H1 (cell line): ENCODE data around the gene XRRA1.

Source experiments
- CBX5 ChIP-seq: fragments of 300-800, 300-1000 bp; sonication (generic); IDR thresholded peaks from 2 replicates; pipeline ENCODE4 v1.7.1; 2016; ENCODE audit warnings: antibody characterized with exemption, low read length, low read depth
- CBX8 ChIP-seq: fragments of 300-800, 300-1000 bp; sonication (generic); IDR thresholded peaks from 2 replicates; pipeline ENCODE4 v1.7.1; 2016; ENCODE audit warnings: low read depth, low read length, borderline replicate concordance
- EZH2 ChIP-seq: fragments of 200-600 bp; sonication (generic); IDR thresholded peaks from 2 replicates; pipeline ENCODE4 v1.7.1; 2012; ENCODE audit warnings: low read depth, mild to moderate bottlenecking, moderate library complexity, low read length, inconsistent platforms; ENCODE audit not compliant: severe bottlenecking
- POLR2AphosphoS5 ChIP-seq: IDR thresholded peaks from 2 replicates; pipeline ENCODE4 v1.6.1; 2011; ENCODE audit warnings: low read depth, low read length
- SIRT6 ChIP-seq: IDR thresholded peaks from one replicate; pipeline ENCODE4 v1.7.1; 2012; ENCODE audit warnings: low read length, inconsistent platforms
- TAF1 ChIP-seq: IDR thresholded peaks from 2 replicates; pipeline ENCODE4 v1.6.1; 2011; ENCODE audit warnings: mild to moderate bottlenecking, low read depth, low read length
- ZNF274 ChIP-seq: IDR thresholded peaks from 2 replicates; pipeline ENCODE4 v1.7.0; 2012; ENCODE audit warnings: low read length, borderline replicate concordance; ENCODE audit errors: extremely low read depth

DNA sequence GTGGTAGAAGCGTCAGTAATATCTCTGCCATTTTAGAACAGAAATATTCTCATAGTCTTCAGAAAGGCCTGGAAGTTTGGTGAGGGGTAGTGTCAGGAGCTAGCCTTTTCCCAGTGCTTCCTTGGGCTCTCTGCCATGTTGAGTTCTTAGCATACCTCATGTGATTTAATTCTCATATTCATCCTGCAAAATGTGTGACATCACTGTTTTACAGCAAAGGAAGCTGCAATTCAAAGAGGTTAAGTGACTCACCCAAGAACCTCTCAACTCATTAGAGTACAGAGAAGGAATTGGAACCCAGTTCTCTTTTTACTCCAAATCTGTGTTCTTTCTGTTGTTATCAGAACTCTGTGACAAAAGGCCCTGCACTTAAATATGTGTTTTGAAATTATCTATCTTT is 128.1 kb downstream of the XRRA1 start:
- TF ChIP-seq SIRT6 = no peak
- TF ChIP-seq CBX5 = no peak
- no peak for TF ChIP-seq CBX8
- TF ChIP-seq ZNF274 = no peak
- TF ChIP-seq EZH2 = no peak
- TF ChIP-seq POLR2AphosphoS5 = no peak
- no peak for TF ChIP-seq TAF1
